KMS-11 (cell line): ENCODE data around the gene MAD2L2.
"Not testable (repeated sequence)": the region's sequence is repeated elsewhere in the genome, so short reads cannot be mapped to it uniquely, and the experiment has no call there.

Experiments used
- H2AFZ ChIP-seq: fragments of 200-600 bp; sonication (generic); 2 replicates; pipeline ENCODE4 v1.6.1; 2016; ENCODE audit warnings: antibody characterized with exemption, mixed run types, low read depth
- H3K27ac ChIP-seq: fragments of 200-600 bp; sonication (generic); 2 replicates; pipeline ENCODE4 v1.6.1; 2016; ENCODE audit warnings: mild to moderate bottlenecking, mixed run types
- H3K27me3 ChIP-seq: fragments of 200-600 bp; sonication (generic); 2 replicates; pipeline ENCODE4 v1.6.1; 2017; ENCODE audit warnings: mild to moderate bottlenecking, low read depth, mixed run types, moderate library complexity; ENCODE audit not compliant: insufficient read depth
- H3K36me3 ChIP-seq: fragments of 200-600 bp; sonication (generic); 2 replicates; pipeline ENCODE4 v1.6.1; 2017; ENCODE audit warnings: mild to moderate bottlenecking, mixed run types; ENCODE audit not compliant: insufficient read depth
- H3K4me1 ChIP-seq: fragments of 200-600 bp; sonication (generic); 2 replicates; pipeline ENCODE4 v1.6.1; 2016; ENCODE audit warnings: mild to moderate bottlenecking, low read depth, mixed run types; ENCODE audit not compliant: poor library complexity, severe bottlenecking
- H3K4me2 ChIP-seq: fragments of 200-600 bp; sonication (generic); 2 replicates; pipeline ENCODE4 v1.7.0; 2016; ENCODE audit warnings: mild to moderate bottlenecking, mixed run types
- H3K4me3 ChIP-seq: fragments of 200-600 bp; sonication (generic); IDR thresholded peaks from 2 replicates; pipeline ENCODE4 v1.6.1; 2017; ENCODE audit warnings: low read depth, low read length, mixed read lengths; ENCODE audit not compliant: insufficient read depth
- H3K79me2 ChIP-seq: fragments of 200-600 bp; sonication (generic); 2 replicates; pipeline ENCODE4 v1.6.1; 2016; ENCODE audit warnings: low read depth, mixed run types; ENCODE audit not compliant: insufficient read depth
- H3K9ac ChIP-seq: fragments of 200-600 bp; sonication (generic); 2 replicates; pipeline ENCODE4 v1.6.1; 2016; ENCODE audit warnings: mild to moderate bottlenecking, mixed run types
- H4K20me1 ChIP-seq: fragments of 200-600 bp; sonication (generic); 2 replicates; pipeline ENCODE4 v1.6.1; 2016; ENCODE audit warnings: mild to moderate bottlenecking, mixed run types; ENCODE audit not compliant: insufficient read depth
- CTCF ChIP-seq: fragments of 200-600 bp; sonication (generic); conservative IDR thresholded peaks from 2 replicates; pipeline ENCODE4 v1.6.1; 2017; ENCODE audit warnings: low read depth, mild to moderate bottlenecking, antibody characterized with exemption, low read length, moderate library complexity, mixed read lengths

Gene MAD2L2

GRCh38 chr1:11645270-11645669 lies 35.7 kb downstream of the MAD2L2 start:
- Histone ChIP-seq H2AFZ (no peak overlapping the region), H3K4me1 (no peaks in the 10 kb centered on the region), H4K20me1 (no peaks in the 10 kb centered on the region), H3K4me2 (no peak overlapping the region), H3K27ac (no peak overlapping the region), H3K27me3 (peaks cover 5% of the 10 kb centered on the region; the same call in 1 of the 2 replicates), H3K36me3 (no peaks in the 10 kb centered on the region), H3K4me3 (no peak overlapping the region), H3K79me2 (no peaks in the 10 kb centered on the region), H3K9ac (no peak overlapping the region)
- TF ChIP-seq CTCF = no peak

DNA sequence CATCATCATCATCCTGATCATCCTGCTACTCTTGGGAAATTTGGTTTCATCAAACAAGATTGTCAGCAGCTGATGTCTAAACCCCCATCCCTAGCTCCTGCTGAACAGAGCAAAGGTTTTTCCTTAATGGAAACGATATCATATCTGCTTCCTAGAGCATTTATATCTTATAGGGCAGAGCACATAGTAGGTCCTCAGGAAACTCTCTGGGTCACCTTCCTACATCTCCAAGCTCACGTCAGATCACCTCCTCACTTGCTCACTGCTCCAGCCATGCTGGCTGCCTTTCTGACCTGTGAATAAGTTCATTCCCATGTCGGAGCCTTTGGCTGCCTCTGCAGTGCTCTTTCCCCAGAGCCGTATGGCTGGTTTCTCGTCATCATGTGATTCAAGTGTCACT lies 37.2 kb downstream of the MAD2L2 start:
- Histone ChIP-seq H3K4me1 (no peaks in the 10 kb centered on the region), H3K79me2 (no peaks in the 10 kb centered on the region), H3K4me3 (no peak overlapping the region), H3K27ac (no peak overlapping the region), H4K20me1 (no peaks in the 10 kb centered on the region), H3K9ac (no peak overlapping the region), H3K27me3 (peaks cover 19% of the 10 kb centered on the region; the same call in 1 of the 2 replicates), H3K36me3 (no peaks in the 10 kb centered on the region), H3K4me2 (no peak overlapping the region), H2AFZ (no peak overlapping the region)
- no peak for TF ChIP-seq CTCF

DNA sequence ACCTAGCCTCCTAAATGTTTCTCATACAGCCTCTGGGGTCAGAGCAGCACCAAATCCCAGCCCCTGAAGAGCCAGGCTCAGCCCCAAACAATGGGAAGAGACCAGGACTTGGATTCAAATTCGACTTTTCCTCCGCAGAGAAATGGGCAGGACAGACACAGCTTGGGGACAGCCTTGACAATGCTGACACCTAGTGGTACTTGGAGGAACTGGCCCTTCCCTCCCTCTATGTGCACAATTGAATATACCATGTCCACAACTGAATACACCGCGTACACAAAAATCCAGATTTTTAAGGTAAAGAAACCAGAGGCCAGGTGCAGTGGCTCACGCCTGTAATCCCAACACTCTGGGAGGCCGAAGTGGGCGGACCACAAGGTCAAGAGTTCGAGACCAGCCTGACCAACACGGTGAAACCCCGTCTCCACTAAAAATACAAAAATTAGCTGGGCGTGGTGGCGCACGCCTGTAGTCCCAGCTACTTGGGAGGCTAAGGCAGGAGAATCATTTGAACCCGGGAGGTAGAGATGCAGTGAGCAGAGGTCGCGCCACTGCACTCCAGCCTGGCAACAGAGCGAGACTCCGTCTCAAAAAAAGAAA lies 38.4 kb downstream of the MAD2L2 start:
- not testable (repeated sequence) for H3K4me1 ChIP-seq, H3K27ac ChIP-seq, H3K36me3 ChIP-seq, H2AFZ ChIP-seq, H3K4me3 ChIP-seq, H3K79me2 ChIP-seq, H3K9ac ChIP-seq, H3K4me2 ChIP-seq, H4K20me1 ChIP-seq
- peaks cover 29% of the 10 kb centered on the region for H3K27me3 ChIP-seq
- peak; percentile 96 for TF ChIP-seq CTCF

DNA sequence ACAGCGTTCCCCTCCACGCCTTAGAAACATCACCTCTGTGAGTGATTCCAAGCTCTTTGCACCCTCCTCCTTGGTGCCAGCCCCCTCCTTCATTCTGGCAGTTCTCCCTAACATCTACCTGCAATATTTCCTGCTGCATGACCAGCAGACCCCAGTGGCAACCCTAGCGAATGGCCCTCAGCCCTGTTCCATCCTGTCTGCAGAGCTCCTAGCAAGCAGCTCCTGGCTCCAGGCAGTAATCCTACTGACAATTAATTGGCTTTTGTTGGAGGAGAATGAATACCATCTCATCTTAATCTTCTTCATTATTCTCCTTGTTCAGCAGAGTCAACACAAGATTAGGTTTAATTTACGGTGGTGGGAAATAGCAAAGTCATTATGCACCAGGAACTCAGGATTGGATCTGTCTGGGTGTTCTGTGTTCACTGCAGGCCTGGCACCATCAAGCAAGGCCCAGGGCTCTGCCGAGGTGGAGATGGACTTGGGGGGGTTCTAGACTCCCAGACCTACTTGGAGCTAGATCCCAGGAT lies 39.1 kb downstream of the MAD2L2 start:
- Histone ChIP-seq H3K79me2 (no peaks in the 10 kb centered on the region), H3K4me1 (no peaks in the 10 kb centered on the region), H3K4me2 (no peak overlapping the region)

More for the DNA sequence above, 39.1 kb downstream of the MAD2L2 start:
- Histone ChIP-seq H3K9ac (no peak overlapping the region), H2AFZ (no peak overlapping the region), H3K4me3 (no peak overlapping the region), H3K27me3 (peaks cover 29% of the 10 kb centered on the region), H3K36me3 (no peaks in the 10 kb centered on the region), H4K20me1 (no peaks in the 10 kb centered on the region), H3K27ac (no peak overlapping the region)
- no peak for TF ChIP-seq CTCF
